Colon (tissue), 2 donors: Measurements from ENCODE around the gene ANK3.

Source experiments
- FAIRE-seq: peaks from 2 replicates; lab custom pipeline; 2012; peaks lifted over from hg19 to GRCh38; lab: Jason Lieb, UNC
- donor health status: control.
- donor health status: control.

Gene ANK3

DNA sequence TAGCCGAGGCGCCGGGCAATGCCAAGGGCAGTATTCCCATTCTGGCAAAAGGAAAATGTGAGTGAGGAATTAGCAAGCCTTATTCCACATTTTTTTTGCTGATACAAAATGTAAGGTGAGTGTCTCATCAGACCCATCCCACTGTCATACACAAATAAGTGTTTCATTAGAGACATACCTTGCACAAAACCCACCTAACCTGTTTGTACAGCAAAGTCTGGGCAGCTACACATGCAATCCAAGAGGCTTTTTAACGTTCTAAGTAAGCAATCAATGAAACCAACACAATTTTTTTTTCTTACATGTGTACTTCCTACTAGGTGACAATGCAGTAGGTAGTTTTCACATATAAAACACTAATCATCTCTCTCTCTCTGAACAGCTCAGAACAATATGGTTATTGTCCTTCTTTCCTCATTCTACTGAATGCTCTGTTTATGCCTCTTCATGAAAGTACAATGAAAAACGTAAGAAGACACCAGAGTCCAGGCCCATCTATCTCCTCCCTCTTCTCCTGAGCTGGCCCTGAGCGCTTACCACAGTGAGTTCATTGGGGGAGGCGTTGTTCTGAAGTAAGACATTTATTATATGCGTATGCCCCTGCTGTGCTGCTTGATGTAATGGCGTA lies 217.2 kb downstream of the ANK3 start:
- no peak for FAIRE-seq

DNA sequence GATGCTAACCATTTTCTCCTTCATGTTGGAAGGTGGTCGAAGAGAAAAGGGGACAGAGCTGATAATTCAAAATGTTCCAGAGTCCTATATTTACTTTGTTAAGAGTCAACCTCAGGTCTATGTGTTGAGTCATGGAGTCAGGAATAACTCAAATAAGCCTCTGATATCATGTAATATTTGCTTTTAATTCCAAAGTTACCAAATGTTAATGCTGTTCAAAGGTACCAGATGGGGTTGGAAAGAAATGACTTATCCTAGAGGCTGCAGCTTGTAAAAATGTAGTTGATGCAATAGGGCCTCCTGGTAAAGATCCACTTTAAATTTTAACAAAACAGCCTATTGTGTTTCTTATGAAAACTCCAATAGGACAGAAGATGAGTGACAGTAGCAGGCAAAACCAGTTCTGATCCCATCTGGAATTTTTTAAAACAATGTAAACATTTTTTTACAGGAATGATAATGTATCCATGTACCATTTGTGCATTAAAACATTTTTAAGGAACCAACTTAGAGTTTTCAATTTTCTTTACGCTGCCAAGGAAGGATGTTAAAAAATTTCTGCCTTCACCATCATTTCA lies 218.2 kb downstream of the ANK3 start:
- FAIRE-seq: no peak

DNA sequence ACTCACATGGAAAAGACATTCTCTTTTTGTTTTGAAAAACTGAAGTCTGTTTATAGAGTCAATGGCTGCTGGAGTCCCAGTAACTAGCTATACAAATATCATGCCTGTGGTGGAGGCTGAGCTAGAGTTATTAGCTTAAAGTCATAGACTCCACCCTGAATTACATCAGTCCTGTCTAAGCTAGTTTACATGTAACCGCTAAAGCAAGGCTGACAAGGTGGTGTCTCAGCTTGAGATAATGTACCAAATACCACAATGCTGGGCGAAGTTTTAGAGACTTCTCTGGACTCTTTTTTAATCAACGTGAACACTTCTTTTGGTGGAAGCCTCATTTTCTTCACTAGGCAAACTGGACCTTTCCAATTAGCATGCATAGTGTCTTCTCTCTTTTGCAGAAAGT lies 219.4 kb downstream of the ANK3 start:
- FAIRE-seq: no peak

DNA sequence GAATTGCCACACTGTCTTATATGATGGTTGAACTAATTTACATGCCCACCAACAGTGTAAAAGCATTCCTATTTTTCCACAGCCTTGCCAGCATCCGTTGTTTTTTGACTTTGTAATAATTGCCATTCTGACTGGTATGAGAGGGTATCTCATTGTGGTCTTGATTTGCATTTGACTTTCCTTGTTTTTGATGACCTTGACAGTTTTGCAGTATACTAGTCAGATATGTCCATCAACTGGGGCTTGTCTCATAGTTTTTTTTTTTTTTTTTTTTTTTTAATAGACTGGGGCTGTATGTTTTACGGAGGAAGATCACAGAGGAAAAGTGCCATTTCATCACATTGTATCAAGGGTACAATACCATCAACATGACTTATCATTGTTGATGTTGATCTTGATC lies 220.6 kb downstream of the ANK3 start:
- FAIRE-seq: no peak

DNA sequence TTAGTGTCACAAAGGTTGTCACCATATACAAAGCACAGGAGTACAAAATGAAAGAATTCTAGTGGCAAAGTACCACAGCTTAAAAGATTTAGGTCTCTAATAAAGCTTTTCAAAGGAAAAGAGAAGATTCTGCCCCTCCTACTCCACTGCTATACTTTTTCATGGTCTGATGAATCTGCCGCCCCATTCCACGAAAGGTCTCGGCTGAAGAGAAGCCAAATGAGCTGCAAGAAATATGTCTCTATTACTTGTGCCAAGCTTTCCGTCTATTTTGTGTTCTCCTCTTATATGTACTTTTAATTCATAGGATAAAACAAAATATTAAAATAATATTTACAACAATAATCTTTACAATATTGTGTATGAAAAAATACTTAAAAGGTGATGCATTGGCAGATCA lies 222.6 kb downstream of the ANK3 start:
- FAIRE-seq: no peak

DNA sequence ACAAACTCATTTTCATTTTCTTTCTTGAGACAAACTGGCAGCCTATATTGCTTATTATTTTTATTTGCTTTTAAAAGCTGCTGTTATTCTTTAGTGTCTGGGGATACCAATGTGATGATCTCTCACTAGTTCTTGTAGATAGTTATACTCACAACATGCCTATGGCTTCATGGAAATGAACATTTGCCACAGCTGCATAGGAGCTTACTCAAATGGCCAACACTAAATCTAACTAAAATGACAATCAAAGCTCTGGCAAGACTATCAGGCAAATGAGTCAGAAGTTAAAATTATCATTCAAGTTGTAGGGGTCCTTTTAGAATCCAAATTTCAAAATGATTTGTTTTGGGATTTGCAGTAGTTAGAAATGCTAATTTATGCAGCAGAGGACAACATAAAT lies 225.9 kb downstream of the ANK3 start:
- no peak for FAIRE-seq

DNA sequence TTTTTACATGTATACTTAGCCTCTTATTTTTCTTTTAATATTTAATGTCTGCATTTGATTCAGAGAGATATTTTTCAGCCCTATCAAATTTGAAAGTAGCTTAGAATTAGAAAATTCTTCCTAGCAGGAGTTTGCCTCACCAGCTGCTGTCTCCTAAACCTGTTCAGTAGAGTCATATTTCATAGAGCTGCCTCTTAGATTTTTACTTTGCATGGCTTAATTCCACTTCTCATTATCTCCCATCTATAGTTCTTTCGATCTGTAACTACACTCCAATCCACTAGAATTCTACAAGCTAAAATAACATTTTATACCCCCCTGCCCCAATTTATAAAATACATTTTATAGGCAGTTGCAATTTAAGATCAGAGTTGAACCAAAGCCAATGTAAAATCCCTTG lies 227.0 kb downstream of the ANK3 start:
- FAIRE-seq: no peak

DNA sequence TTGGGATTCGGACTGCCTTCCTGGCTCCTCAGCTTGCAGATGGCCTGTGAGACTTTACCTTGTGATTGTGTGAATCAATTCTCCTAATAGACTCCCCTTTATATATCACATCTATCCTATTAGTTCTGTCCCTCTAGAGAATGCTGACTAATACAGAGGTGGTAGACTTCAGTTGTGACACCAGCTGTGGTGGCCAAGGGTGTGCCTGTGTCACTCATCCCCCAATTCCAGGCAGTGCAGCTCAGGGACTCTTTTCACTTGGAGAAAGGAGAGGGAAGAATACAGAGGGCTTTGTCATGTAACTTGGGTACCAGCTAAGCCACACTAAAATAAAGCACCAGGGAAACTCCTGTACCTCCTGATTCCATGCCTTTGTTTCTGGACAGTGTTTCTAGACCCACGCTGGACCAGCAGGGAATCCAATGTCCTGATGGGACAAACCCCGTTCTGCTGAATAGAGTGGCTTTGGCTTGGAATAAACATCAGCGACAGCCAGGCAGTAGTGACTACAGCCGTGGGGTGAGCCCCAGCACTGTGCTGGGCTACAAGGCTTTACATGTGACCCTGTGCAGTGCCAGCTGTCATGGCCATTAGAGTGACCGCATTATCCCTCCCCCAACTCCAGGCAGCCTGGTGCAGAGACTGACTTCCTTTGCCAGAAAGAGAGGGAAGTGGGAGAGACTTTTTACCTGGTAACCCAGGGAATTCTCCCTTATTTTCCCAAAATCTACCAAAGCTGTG lies 233.6 kb downstream of the ANK3 start:
- FAIRE-seq: no peak

DNA sequence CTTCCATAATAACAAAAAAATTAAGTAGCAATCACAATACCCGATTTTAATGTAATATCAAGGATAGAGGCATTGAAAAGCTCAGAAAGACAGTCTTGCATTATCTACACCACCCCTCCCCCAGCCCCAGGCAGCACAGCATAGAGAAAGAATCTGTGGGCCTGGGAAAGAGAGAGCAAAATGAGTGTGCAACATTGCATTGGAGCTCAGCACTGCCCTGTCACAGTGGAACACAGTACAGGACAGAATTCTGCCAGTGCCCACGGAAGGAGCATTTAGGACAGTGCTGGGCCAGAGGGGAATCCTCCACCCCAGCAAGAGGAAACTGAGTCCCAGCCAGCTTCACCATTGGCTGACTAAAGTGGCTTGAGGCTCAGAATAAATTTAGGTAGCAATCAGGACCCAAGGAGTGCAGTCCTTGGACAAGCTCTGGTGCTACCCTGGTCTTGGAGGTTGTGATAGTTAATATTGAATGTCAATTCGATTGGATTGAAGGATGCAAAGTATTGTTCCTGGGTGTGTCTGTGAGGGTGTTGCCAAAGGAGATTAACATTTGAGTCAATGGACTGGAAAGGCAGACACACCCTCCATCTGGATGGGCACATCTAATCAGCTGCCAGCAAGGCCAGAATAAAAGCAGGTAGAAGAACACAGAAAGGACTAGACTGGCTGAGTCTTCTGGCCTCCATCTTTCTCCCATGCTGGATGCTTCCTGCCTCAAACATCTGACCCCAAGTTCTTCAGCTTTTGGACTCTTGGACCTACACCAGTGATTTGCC lies 234.4 kb downstream of the ANK3 start:
- no peak for FAIRE-seq

DNA sequence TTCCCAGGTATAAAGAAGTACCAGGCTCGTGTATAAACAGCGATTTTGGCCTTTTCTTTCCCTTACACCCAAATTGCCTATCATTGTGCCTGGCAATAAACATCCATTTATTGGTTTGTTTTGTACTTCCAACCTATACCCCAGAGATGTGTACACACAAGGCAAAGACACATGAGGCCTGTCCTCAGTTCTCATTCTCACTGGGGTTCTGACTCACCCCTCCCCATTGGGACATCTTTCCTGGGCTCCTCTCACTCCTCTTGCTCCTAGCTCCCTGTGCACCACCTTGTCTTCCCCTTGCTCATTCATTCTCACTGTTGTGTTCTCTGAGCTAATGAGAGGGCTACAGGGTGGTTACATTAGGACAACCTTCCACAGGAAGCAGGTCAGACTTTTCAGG lies 240.7 kb downstream of the ANK3 start:
- no peak for FAIRE-seq

DNA sequence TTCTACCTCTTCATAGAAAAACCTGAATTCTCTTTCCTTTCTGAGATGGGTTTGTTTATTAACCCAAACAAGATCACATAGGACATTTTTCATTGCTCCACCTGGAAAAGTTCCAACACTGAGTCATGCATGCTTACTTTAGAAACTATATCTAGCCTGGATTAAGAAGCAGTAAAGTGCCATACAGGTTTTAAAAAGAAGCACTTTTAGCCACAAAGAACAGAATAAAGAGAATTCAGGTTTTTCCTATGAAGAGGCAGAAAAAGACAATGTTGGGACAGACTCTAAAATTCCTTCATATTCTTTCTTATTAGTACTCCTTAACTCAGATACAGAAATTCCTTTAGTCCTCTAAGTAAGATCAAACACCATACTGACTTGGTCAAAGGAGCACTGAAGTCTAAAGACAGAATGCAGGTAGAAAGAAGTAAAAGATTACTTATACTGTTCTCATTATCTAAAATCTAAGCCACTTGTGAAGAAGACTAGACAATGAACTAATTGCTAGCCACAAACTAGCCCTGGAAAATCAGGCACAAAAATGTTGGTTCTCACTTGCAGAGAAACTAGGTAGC lies 241.3 kb downstream of the ANK3 start:
- FAIRE-seq: peak; percentile 85

DNA sequence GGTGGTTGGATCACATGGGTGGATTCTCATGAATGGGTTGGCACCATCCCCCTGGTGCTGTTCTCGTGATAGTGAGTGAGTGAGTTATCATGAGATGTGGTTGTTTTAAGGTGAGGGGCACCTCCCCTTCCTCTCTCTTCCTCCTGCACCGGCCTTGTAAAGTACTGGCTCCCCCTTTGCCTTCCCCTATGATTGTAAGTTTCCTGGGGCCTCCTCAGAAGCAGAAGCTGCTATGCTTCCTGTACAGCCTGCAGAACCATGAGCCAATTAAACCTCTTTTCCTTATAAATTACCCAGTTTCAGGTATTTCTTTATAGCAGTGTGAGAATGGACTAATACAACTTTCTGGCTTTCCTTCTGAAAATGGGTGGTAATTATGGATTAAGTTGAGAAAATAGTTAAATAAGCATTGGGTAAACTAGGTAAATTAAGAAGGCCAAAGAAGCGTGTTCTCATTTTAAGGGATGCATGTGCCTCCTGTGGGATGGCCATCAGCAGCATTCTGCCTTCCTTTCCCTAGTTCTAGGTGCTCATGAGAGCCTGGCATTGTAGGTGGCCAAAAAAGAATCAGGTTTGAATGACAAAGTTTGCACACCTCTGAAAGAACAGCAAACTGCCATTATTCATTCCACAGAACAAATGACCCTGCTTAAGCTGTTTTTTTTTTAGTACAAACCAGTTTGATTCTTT lies 242.0 kb downstream of the ANK3 start:
- FAIRE-seq: no peak

DNA sequence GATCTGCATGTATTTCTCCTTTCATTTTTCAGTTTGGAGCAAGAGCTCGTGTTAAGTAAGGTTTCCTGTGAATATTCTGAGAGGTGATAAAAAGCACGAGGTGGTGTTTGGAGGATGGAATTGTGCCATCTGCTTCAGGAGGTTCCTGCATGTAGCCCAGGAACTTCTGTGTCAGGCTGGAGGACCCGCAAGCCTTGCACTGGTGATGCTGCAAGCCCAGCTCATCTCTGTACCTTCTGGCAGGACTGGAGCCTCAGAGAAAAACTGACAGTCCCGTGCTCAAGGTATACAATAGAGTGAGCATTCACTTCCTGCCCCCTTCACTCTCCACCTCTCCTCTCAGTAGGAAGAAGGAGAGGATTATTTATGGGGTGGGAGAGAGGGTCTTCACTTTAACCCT lies 242.7 kb downstream of the ANK3 start:
- FAIRE-seq: no peak

DNA sequence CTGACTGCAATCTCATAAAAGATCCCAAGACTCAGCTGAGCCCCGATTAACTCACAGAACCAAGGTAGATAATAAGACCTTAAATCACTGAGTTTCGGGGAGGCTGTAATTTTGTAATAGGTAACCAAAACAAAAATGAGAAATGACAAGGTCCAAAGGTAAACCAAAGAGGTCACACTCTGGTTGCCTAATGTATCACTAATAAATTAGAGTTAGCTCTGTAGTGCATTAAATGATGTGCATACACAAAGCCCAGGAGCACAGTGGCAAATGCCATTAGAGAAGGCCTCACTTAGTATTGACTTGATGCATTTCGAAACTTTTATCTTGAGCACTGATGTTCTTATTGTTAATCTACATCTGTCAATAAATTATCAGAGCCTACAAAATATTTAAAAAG lies 245.6 kb downstream of the ANK3 start:
- no peak for FAIRE-seq

DNA sequence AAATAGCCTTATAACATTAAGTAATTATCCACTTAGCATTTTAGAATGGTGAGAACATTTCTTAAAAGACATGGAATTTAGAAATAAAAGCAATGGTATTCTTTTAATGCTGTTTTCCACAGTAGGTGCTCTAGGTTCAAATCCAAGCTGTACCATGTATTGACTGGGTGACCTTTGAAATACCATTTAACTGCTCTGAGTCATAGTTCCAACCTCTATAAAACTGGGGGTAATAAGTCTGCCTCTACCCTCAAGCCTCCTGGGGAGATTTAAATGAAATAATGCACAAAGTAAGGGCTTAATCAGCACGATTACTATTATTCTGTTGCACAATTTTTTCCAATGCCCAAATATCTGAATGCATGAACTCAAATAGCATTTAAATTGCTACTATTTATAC lies 246.9 kb downstream of the ANK3 start:
- peak; percentile 60 for FAIRE-seq

DNA sequence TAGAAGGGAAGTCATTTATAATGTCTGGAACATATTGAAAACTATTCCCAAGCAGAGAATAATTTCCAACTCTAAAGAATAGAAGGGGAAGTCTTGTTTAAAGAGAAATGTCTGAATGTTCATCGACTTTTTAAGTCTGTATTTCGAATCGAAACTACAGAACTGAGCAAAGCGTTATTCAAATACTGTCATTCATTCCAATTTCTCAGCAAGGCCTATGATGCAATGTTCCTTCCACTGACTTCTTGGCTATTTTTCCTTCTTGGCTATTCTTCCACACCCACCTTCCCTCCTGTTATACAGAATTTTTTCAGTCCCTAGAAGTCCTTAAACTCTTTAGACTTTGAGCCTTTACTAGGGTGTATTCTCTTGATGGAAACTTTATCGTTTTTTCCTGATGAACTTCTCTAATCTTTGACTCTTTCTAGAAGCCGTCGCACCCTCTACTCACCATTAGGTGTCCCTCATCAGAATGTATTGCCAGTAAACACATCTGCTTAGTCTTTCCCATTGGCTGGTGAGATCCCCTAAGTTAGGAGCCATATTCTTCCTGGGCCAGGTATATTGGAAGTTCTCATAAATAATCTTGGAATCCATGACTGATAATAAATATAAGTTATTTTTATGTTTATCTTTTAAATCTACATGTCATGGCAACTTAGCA lies 247.6 kb downstream of the ANK3 start:
- no peak for FAIRE-seq

DNA sequence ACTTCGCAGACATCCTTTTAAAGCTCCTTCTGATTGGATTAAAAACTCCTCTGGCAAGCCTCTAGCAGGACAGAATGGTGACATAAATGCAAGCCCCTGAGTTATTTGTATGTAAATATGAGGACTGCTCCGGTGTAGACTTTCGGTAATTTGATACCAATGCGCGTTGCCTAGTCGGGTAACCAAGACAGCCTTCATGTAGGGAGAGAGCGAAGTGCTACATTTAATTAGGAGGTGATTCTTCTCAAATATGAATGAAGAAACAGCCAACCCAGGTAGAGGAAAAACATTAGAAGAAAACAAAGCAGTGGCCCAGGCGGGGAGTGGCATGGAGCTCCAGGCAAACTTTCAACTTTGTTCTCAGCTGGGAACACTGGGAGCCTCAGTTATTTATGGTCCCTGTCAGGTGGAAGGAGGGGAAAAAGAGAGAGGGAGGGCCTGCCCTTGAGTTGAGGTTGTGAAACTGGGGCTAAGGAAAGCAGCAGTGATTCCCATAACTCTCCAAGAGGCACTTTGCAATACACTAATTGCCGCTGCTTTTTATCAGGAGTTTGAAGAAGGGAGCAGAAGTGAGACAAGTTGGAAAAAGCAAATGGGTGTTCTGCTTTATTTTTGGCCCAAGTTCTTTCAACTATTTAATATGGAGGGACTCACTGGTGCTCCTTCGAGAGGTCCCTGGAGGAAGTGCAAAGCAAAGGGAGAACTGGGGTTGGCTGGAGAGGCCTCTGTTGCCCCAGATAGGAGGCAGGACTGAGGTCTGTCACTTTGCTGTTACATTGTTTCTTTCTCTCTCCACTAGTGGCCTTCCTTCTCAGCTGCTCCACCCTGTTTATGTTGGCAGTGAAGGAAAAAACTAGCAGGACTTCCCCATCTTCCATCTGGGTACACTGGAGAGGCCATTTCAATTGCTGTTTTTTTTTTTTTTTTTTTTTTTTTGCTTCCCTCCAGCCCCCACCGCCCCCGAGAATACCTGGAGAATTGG lies 248.7 kb downstream of the ANK3 start:
- FAIRE-seq: no peak

DNA sequence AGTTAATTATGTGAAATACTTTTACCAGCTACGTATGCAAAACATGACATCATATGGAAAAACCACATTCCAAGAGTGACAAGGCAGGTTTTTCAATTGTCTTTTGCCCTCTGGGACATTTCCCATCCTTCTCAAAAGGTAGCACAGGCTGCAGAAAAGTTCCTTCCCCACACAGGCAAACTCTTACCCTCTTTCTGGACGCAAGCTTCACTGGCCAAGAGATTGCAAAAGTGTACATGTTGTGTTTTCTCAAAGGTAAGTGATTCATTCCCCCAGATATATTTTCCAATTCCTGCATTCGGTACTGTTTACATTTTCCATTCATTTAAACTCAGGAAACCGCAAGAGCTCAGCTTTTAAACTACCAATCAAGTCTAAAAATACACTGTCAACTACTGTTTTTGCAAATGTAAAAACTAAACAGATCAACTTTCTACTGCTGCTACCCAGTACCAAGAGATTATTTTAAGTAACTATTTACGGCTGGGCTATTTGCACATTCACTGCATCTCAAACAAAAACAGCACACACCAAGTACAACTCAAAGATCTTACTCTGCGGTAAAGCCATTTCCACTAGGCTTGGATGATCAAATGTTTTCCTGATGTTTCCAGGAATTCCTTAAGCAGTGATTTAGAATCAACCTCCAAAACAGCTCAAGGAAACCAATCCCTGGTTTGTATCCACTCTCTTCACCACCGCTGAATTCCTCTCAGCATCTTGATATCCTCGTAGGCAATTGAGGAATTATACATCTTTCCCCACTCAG lies 249.7 kb downstream of the ANK3 start:
- FAIRE-seq: no peak

DNA sequence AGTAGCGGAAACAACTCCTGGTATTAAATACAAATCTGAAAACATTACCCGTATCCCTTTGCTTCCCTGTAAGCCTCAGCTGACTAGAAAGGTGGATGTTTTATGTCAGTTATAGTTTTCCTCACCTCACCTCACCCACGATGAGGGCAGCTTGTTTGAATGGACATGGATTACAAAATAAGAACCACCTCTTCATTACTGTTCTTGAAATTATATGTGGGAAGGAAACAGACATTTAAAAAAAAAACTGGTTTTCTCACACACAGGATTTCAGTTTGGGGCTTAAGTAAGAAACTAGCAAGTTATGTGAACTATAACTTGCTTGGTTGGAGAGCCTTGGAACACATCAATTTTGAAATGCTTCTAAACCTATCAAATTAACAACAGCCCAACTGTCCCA lies 250.4 kb downstream of the ANK3 start:
- FAIRE-seq: no peak

DNA sequence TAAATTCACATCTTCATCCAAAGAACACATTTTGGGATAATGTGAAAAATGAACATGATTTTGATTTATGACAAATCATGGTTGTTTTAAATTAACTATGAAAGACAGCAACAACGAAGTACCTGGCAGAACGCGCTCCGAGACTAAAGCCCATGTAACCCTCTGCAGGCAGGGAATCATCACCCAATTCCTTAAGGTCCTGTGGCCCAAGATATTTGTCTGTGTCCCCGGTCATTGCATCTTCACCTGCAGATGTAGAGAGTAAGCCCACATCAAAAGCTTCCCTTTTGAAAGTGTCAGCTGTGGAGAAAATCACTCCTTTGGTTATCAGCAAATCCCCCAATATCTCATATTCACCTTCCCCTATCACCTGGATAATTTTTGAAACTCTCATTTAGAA lies 250.8 kb downstream of the ANK3 start:
- FAIRE-seq: no peak
